Neural cell (in vitro differentiated cells): ENCODE data around the gene ZNF804A. TPM values are rescaled to one million over a fixed set of nuclear protein-coding genes. Genes with fewer than 3 reads are reported as not detected.

Source experiments
- H2AFZ ChIP-seq: fragments of 200-600, 300-800 bp; sonication (generic), shearing (Covaris generic); 2 replicates; pipeline ENCODE4 v1.6.0; 2014; ENCODE audit warnings: low read depth, mild to moderate bottlenecking, antibody characterized with exemption, low read length, moderate library complexity
- H3F3A ChIP-seq: fragments of 200-600 bp; shearing (Covaris generic); 2 replicates; pipeline ENCODE4 v1.6.1; 2016; ENCODE audit warnings: mild to moderate bottlenecking, moderate library complexity, mixed read lengths, antibody characterized with exemption, low read length; ENCODE audit not compliant: insufficient read depth, poor library complexity, severe bottlenecking
- H3K27ac ChIP-seq: fragments of 200-600, 300-800 bp; sonication (generic), shearing (Covaris generic); 2 replicates; pipeline ENCODE4 v1.5.1; 2014; ENCODE audit warnings: mild to moderate bottlenecking, low read length, moderate library complexity
- H3K27me3 ChIP-seq: fragments of 300-800, 200-600 bp; sonication (generic), shearing (Covaris generic); 2 replicates; pipeline ENCODE4 v1.6.0; 2014; ENCODE audit warnings: mild to moderate bottlenecking, low read depth, low read length, moderate library complexity; ENCODE audit not compliant: insufficient read depth
- H3K36me3 ChIP-seq: fragments of 300-800, 200-600 bp; sonication (generic), shearing (Covaris generic); 2 replicates; pipeline ENCODE4 v1.5.1; 2014; ENCODE audit warnings: mild to moderate bottlenecking, antibody characterized with exemption, low read length, moderate library complexity; ENCODE audit not compliant: insufficient read depth
- H3K4me2 ChIP-seq: fragments of 300-800, 200-600 bp; sonication (generic), shearing (Covaris generic); 2 replicates; pipeline ENCODE4 v1.6.0; 2014; ENCODE audit warnings: mild to moderate bottlenecking, low read length
- H3K4me3 ChIP-seq: fragments of 300-800, 200-600 bp; sonication (generic), shearing (Covaris generic); 2 replicates; pipeline ENCODE4 v1.5.1; 2014; ENCODE audit warnings: mild to moderate bottlenecking, low read length, moderate library complexity
- H3K79me2 ChIP-seq: fragments of 200-600 bp; shearing (Covaris generic); replicated peaks from 2 replicates; pipeline ENCODE4 v1.6.0; 2014; ENCODE audit warnings: mild to moderate bottlenecking, low read length, moderate library complexity; ENCODE audit not compliant: insufficient read depth
- H3K9ac ChIP-seq: fragments of 300-800, 200-600 bp; sonication (generic), shearing (Covaris generic); 2 replicates; pipeline ENCODE4 v1.6.1; 2016; ENCODE audit warnings: mild to moderate bottlenecking, low read length, mixed read lengths
- H3K9me2 ChIP-seq: fragments of 200-600 bp; shearing (Covaris generic); 2 replicates; pipeline ENCODE4 v1.6.1; 2016; ENCODE audit warnings: mild to moderate bottlenecking, low read length, mixed read lengths; ENCODE audit not compliant: insufficient read depth
- H3K9me3 ChIP-seq: fragments of 200-600, 300-800 bp; sonication (generic), shearing (Covaris generic); 2 replicates; pipeline ENCODE4 v1.6.1; 2016; ENCODE audit warnings: mild to moderate bottlenecking, mixed run types, low read length, moderate library complexity, mixed read lengths
- H4K20me1 ChIP-seq: fragments of 200-600 bp; shearing (Covaris generic); 2 replicates; pipeline ENCODE4 v1.6.1; 2016; ENCODE audit warnings: mild to moderate bottlenecking, mixed run types; ENCODE audit not compliant: insufficient read depth
- CTCF ChIP-seq: fragments of 450-650 bp; IDR thresholded peaks from 2 replicates; pipeline ENCODE4 v1.5.1; 2014; ENCODE audit warnings: antibody characterized with exemption, mild to moderate bottlenecking, moderate library complexity; ENCODE audit not compliant: poor library complexity, severe bottlenecking
- EP300 ChIP-seq: fragments of 450-650 bp; conservative IDR thresholded peaks from 2 replicates; pipeline ENCODE4 v1.6.1; 2014; ENCODE audit warnings: antibody characterized with exemption, mild to moderate bottlenecking, moderate library complexity; ENCODE audit not compliant: poor library complexity, severe bottlenecking
- EZH2 ChIP-seq: fragments of 200-600, 300-800 bp; shearing (Covaris generic), sonication (generic); IDR thresholded peaks from 2 replicates; pipeline ENCODE4 v1.6.1; 2014; ENCODE audit warnings: antibody characterized with exemption, low read length, borderline replicate concordance, mild to moderate bottlenecking; ENCODE audit not compliant: insufficient read depth, poor library complexity, severe bottlenecking
- MXI1 ChIP-seq: fragments of 450-650 bp; conservative IDR thresholded peaks from 2 replicates; pipeline ENCODE4 v1.6.1; 2014; ENCODE audit warnings: antibody characterized with exemption, mild to moderate bottlenecking; ENCODE audit not compliant: poor library complexity, severe bottlenecking
- POLR2AphosphoS5 ChIP-seq: IDR thresholded peaks from 2 replicates; pipeline ENCODE4 v1.6.1; 2012
- RAD21 ChIP-seq: fragments of 450-650 bp; conservative IDR thresholded peaks from 2 replicates; pipeline ENCODE4 v1.6.1; 2014; ENCODE audit warnings: antibody characterized with exemption, mild to moderate bottlenecking, moderate library complexity
- SMC3 ChIP-seq: fragments of 450-650 bp; conservative IDR thresholded peaks from 2 replicates; pipeline ENCODE4 v1.6.1; 2014; ENCODE audit warnings: antibody characterized with exemption, mild to moderate bottlenecking, moderate library complexity; ENCODE audit not compliant: poor library complexity
- TAF1 ChIP-seq: IDR thresholded peaks from 2 replicates; pipeline ENCODE4 v1.6.1; 2012; ENCODE audit warnings: low read depth
- polyA plus RNA-seq: library from polyadenylated mRNA; depleted of rRNA; stranded (reverse); fragments of >200 nt; gene quantifications from 2 replicates; pipeline ENCODE4 v1.2.3, GENCODE V29; 2014
- TF ChIP-seq, protein P1 (sequence below): IDR thresholded peaks from 2 replicates; pipeline ENCODE4 v1.6.1; 2012; ENCODE audit warnings: borderline replicate concordance

ZNF804A gene
- polyA plus RNA-seq, 1 donor from 2014 or later: 2.7 TPM

DNA sequence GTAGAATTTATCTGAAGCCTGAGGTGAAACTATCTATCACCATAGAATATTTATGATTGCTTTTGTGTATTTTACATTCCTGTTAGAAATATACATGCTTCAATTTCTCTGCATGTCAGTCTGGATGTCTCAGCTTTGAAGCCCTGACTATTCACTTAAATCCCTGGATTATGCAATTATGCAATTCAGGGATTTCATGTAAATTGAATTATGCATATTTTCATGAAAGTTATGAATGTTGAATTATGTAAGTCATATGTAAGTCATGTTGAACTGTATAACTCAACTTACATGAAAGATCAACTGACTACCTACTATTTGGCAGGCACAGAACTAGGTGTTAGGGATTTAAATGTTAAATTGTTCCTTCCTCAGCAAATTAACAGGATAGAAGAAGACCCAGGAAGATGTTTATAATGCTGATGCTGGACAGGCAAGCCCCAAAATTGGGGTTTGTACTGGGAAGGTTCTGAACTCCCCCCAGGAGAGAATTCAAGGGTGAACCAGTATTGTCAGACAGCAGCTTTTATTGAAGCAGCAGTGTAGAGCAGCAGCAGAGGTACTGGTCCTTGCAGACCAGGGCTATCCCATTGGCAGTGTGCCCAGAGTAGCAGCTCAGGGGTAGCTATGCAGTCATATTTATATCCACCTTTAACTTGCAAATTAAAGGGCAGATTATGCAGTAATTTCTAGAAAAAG lies 236.5 kb downstream of the ZNF804A start:
- no peaks in the 10 kb centered on the region for H4K20me1 ChIP-seq
- no peak overlapping the region for H2AFZ ChIP-seq
- H3F3A ChIP-seq: no peaks in the 10 kb centered on the region

DNA sequence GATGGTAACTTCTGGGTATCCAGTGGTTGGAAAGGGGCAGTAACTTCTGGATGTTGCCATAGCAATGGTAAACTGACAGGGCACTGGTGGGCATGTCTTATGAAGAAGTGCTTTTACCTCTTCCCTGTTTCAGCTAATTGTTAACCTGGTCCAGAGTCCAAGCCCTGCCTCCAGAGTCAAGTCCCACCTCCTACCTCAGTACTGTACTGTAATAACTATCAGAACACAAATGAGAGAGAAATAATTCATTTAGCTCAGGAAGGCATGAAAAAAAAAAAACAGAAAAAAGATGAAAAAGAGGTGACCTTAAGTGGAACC lies 237.0 kb downstream of the ZNF804A start:
- Histone ChIP-seq H2AFZ (no peak overlapping the region), H4K20me1 (no peaks in the 10 kb centered on the region), H3F3A (no peaks in the 10 kb centered on the region), H3K79me2 (no peaks in the 10 kb centered on the region), H3K36me3 (no peaks in the 10 kb centered on the region), H3K4me2 (no peak overlapping the region), H3K4me3 (no peak overlapping the region), H3K9ac (no peak overlapping the region), H3K27ac (no peak overlapping the region), H3K27me3 (no peaks in the 10 kb centered on the region), H3K9me2 (no peaks in the 10 kb centered on the region), H3K9me3 (no peaks in the 10 kb centered on the region)
- TF ChIP-seq CTCF: no peak
- TF ChIP-seq, protein P1, sequence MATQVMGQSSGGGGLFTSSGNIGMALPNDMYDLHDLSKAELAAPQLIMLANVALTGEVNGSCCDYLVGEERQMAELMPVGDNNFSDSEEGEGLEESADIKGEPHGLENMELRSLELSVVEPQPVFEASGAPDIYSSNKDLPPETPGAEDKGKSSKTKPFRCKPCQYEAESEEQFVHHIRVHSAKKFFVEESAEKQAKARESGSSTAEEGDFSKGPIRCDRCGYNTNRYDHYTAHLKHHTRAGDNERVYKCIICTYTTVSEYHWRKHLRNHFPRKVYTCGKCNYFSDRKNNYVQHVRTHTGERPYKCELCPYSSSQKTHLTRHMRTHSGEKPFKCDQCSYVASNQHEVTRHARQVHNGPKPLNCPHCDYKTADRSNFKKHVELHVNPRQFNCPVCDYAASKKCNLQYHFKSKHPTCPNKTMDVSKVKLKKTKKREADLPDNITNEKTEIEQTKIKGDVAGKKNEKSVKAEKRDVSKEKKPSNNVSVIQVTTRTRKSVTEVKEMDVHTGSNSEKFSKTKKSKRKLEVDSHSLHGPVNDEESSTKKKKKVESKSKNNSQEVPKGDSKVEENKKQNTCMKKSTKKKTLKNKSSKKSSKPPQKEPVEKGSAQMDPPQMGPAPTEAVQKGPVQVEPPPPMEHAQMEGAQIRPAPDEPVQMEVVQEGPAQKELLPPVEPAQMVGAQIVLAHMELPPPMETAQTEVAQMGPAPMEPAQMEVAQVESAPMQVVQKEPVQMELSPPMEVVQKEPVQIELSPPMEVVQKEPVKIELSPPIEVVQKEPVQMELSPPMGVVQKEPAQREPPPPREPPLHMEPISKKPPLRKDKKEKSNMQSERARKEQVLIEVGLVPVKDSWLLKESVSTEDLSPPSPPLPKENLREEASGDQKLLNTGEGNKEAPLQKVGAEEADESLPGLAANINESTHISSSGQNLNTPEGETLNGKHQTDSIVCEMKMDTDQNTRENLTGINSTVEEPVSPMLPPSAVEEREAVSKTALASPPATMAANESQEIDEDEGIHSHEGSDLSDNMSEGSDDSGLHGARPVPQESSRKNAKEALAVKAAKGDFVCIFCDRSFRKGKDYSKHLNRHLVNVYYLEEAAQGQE: no peak
- TF ChIP-seq EZH2: no peak
- TF ChIP-seq EP300: no peak
- TF ChIP-seq POLR2AphosphoS5: no peak
- no peak for TF ChIP-seq MXI1
- TF ChIP-seq TAF1: no peak
- no peak for TF ChIP-seq RAD21

More for the DNA sequence above, 236.5 kb downstream of the ZNF804A start:
- H3K9me2 ChIP-seq: no peaks in the 10 kb centered on the region
- H3K4me3 ChIP-seq: peak overlapping the region; percentile 9
- no peaks in the 10 kb centered on the region for H3K36me3 ChIP-seq
- H3K27me3 ChIP-seq: no peaks in the 10 kb centered on the region
- no peak overlapping the region for H3K9ac ChIP-seq
- H3K79me2 ChIP-seq: no peaks in the 10 kb centered on the region
- H3K9me3 ChIP-seq: no peaks in the 10 kb centered on the region
- TF ChIP-seq, protein P1: no peak
- TF ChIP-seq SMC3 (no peak), CTCF (no peak), RAD21 (no peak), POLR2AphosphoS5 (no peak), MXI1 (no peak), EZH2 (no peak), TAF1 (no peak), EP300 (no peak)
- H3K27ac ChIP-seq: peak overlapping the region; percentile 41
- H3K4me2 ChIP-seq: no peak overlapping the region
